HFFc6 (cell line): ENCODE data around the gene RUBCNL. TPM values are rescaled to one million over a fixed set of nuclear protein-coding genes. Genes with fewer than 3 reads are reported as not detected.

ENCODE experiments used
- DNase-seq: peaks from one replicate; pipeline ENCODE4 v3.0.0-alpha.2; 2018
- H3K27ac Mint-ChIP-seq: 2 replicates; pipeline ENCODE4 v1.8.0; 2020; ENCODE audit warnings: mild to moderate bottlenecking, mixed read lengths
- H3K27me3 Mint-ChIP-seq: 2 replicates; pipeline ENCODE4 v1.8.0; 2021; ENCODE audit warnings: mild to moderate bottlenecking, moderate library complexity, mixed read lengths; ENCODE audit not compliant: insufficient read depth
- H3K36me3 Mint-ChIP-seq: 2 replicates; pipeline ENCODE4 v1.8.0; 2021; ENCODE audit warnings: low read depth, mixed read lengths
- H3K4me1 Mint-ChIP-seq: 2 replicates; pipeline ENCODE4 v1.8.0; 2020; ENCODE audit warnings: low read depth, mixed read lengths
- H3K4me3 Mint-ChIP-seq: 2 replicates; pipeline ENCODE4 v1.8.0; 2020; ENCODE audit warnings: mild to moderate bottlenecking, moderate library complexity, mixed read lengths
- H3K9me3 Mint-ChIP-seq: 2 replicates; pipeline ENCODE4 v1.8.0; 2020; ENCODE audit warnings: mild to moderate bottlenecking, mixed read lengths
- total RNA-seq, 6 experiments: library from RNA; stranded (reverse); fragmentation: NEBNext Ultra II Directional; extraction: Animal tissue kit (Norgen Biotek cat#: 25700); gene quantifications; 2 replicates in 1 of 6; 3 replicates in 5 of 6; pipeline ENCODE4 v1.2.3, GENCODE V29; 2021
- TF ChIP-seq, protein P1 (sequence below): fragments of 200-600 bp; sonication (generic); IDR thresholded peaks from 2 replicates; pipeline ENCODE4 v1.5.0; 2021; ENCODE audit warnings: antibody characterized with exemption, mild to moderate bottlenecking

RUBCNL gene
- total RNA-seq, 6 experiments from 2014 or later = not detected

DNA sequence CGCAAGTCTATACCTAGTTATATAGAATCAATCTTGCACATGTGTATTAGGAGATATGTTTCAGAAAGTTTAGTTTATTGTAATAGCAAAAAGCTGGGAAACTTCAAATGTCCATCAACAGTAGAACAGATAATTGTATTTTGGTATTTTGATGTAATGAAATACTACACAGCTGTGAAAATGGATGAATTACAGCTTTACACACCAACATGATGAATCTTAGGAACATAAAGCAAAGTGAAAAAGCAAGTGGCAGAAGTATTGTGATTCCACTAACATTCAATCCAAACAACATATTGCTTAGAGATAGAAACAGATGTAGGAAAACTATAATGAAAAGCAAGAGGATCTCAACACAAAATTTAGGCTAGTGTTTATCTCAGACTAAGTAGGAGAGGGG, 72.5 kb downstream of the RUBCNL start:
- TF ChIP-seq, protein P1, sequence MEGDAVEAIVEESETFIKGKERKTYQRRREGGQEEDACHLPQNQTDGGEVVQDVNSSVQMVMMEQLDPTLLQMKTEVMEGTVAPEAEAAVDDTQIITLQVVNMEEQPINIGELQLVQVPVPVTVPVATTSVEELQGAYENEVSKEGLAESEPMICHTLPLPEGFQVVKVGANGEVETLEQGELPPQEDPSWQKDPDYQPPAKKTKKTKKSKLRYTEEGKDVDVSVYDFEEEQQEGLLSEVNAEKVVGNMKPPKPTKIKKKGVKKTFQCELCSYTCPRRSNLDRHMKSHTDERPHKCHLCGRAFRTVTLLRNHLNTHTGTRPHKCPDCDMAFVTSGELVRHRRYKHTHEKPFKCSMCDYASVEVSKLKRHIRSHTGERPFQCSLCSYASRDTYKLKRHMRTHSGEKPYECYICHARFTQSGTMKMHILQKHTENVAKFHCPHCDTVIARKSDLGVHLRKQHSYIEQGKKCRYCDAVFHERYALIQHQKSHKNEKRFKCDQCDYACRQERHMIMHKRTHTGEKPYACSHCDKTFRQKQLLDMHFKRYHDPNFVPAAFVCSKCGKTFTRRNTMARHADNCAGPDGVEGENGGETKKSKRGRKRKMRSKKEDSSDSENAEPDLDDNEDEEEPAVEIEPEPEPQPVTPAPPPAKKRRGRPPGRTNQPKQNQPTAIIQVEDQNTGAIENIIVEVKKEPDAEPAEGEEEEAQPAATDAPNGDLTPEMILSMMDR = no peak

DNA sequence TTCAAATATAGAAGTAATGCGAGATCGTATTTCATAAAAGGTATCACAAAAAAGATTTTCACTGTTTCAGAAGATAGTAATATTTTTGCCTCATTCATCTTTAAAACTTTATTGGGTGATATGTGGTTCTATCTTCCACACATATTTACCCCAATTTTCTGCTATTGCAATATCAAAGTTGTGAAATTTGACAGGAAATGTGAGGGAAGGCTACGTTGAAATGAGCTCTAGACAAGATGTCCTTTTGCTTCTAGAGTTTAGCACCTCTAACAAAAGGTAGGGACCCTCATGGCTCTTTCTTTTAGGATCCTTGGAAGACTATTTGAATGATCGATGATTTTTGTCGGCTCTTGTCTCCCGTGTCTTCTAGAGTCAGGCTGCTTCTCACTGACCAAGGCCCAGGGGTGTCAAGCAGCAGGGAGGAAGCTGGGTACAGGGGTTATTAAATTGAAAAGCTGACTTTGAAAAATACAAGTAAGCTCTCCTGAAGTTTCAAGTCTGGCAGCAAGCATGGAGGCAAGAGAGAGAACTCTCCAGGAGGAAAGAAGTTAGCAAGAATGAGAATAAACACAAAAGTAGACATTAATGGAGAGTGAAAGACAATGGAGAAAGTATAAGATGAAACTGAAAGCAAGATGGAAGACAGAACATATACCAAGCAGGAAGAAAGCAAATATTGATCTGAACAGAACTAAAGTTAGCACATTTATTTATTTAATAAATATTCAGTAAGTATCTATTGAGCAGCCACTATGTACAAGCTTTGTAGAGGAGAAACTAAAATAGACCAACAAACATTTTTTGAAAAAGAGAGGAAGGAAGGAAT, 73.4 kb downstream of the RUBCNL start:
- H3K4me1 Mint-ChIP-seq = no peaks in the 10 kb centered on the region
- H3K27me3 Mint-ChIP-seq = peaks cover 1% of the 10 kb centered on the region
- H3K4me3 Mint-ChIP-seq = no peak overlapping the region
- TF ChIP-seq, protein P1 = no peak
- no peaks in the 10 kb centered on the region for H3K36me3 Mint-ChIP-seq
- DNase-seq = no peak
- no peak overlapping the region for H3K27ac Mint-ChIP-seq
- H3K9me3 Mint-ChIP-seq = peaks cover 8% of the 10 kb centered on the region

More for the DNA sequence above, 72.5 kb downstream of the RUBCNL start:
- Mint-ChIP-seq H3K27ac (no peak overlapping the region), H3K4me3 (no peak overlapping the region), H3K27me3 (peaks cover 1% of the 10 kb centered on the region), H3K36me3 (no peaks in the 10 kb centered on the region), H3K9me3 (peaks cover 8% of the 10 kb centered on the region), H3K4me1 (no peaks in the 10 kb centered on the region)
- no peak for DNase-seq

GRCh38 chr13:46313024-46313423, 74.0 kb downstream of the RUBCNL start:
- no peak overlapping the region for H3K4me3 Mint-ChIP-seq
- DNase-seq = no peak
- TF ChIP-seq, protein P1 = no peak
- no peak overlapping the region for H3K27ac Mint-ChIP-seq
- H3K36me3 Mint-ChIP-seq = no peaks in the 10 kb centered on the region
- H3K27me3 Mint-ChIP-seq = peaks cover 1% of the 10 kb centered on the region
- no peaks in the 10 kb centered on the region for H3K4me1 Mint-ChIP-seq
- peaks cover 8% of the 10 kb centered on the region for H3K9me3 Mint-ChIP-seq

DNA sequence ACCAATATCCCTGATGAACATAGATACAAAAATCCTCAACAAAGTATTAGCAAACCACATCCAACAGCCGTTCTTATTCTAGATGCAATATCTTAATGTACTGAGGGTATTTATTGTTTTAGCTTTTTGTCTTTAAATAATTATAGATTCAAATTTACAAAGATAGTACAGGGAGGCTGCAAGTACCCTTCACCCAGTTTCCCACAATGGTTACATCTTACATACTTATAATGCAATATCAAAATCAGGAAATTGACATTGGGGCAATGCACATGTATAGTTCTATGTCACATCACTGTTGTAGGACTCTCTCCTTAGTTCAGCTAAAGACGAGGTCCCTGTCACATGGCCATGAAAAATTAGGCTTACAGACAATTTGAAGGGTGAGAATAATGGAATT, 75.8 kb downstream of the RUBCNL start:
- no peak overlapping the region for H3K4me3 Mint-ChIP-seq
- peaks cover 8% of the 10 kb centered on the region for H3K9me3 Mint-ChIP-seq
- no peak for DNase-seq

GRCh38 chr13:46310066-46310465, 77.0 kb downstream of the RUBCNL start:
- TF ChIP-seq, protein P1 = no peak
- H3K9me3 Mint-ChIP-seq = peaks cover 8% of the 10 kb centered on the region
- no peak overlapping the region for H3K27ac Mint-ChIP-seq
- DNase-seq = no peak
- H3K36me3 Mint-ChIP-seq = no peaks in the 10 kb centered on the region
- H3K27me3 Mint-ChIP-seq = peaks cover 1% of the 10 kb centered on the region
- H3K4me3 Mint-ChIP-seq = no peak overlapping the region
- no peaks in the 10 kb centered on the region for H3K4me1 Mint-ChIP-seq

More for the DNA sequence above, 75.8 kb downstream of the RUBCNL start:
- Mint-ChIP-seq H3K36me3 (no peaks in the 10 kb centered on the region), H3K27ac (no peak overlapping the region), H3K27me3 (peaks cover 1% of the 10 kb centered on the region), H3K4me1 (no peaks in the 10 kb centered on the region)
- TF ChIP-seq, protein P1 = no peak
